GM21526 (cell line): ENCODE data around the gene MTA1.

ENCODE experiments used
- ATAC-seq: cut with Tn5 transposase; IDR thresholded peaks from one replicate; pipeline ENCODE4 v1.9.1; 2021; ENCODE audit warnings: moderate library complexity; ENCODE audit not compliant: unreplicated experiment, low FRiP score

The MTA1 gene

DNA sequence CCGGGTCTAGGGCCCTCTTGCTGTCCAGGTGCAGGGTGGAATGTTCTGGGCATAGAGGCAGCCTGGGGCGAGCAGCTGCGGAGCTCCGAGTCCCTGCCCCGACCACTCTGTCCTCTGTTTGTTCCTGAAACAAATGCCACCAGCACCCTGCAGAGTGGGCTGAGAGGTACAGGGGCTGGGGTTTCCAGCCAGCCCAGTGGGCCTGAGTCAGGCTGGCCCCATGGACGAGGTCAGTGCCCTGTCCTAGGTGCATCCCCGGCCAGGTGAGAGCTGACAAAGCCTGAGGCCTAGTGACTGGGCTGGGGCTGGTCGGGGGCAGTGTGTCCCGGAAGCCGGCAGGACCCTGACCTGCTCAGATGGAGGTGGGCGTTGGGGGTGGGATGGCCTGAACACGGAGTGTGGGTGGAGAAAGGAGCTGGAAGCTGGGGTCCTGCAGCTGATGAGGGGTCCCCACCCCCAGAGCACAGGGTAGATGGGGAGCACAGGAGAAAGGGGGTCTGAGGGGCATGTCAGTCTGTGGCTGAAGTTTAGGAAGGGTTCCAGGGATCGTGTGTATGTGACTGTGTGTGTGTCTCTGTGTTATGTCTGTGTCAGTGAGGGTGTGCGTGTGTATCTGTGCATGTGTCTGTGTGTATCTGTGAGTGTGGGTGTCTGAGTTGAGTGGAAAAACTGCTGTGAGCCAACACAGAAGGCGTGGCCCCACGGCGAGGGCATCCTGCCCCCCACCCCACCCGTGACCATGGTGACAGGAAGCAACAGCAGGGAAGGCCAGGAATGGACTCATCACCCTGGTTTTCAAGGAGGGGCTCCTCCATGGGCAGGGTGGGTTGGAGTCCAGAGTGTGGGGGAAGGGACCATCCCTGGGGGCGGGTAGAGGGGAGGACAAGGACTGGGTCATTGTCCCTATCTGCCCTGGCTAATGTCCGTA, 64.7 kb downstream of the MTA1 start:
- ATAC-seq: no peak

GRCh38 chr14:105484997-105485393, 65.4 kb downstream of the MTA1 start:
- no peak for ATAC-seq

DNA sequence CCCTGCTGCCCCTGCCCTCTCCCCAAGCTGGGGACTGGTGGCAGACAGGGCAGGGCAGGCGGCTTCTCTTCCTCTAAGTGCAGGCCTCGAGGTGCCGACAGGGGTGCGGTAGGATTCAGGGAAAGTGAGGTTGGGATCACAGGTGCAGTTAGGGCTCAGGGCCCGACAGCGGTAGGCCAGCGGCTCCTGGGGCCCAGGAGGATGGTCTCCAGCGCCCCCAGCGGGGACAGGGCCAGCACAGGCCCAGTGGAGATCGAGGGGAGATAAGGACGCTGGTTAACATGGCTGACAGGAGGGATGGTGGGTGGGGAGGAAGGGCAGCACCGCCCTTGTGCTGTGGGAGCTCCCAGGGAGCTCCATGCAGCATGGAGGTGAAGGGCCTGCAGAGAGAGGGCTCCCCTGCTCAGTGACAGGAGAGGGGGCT, 66.1 kb downstream of the MTA1 start:
- no peak for ATAC-seq

DNA sequence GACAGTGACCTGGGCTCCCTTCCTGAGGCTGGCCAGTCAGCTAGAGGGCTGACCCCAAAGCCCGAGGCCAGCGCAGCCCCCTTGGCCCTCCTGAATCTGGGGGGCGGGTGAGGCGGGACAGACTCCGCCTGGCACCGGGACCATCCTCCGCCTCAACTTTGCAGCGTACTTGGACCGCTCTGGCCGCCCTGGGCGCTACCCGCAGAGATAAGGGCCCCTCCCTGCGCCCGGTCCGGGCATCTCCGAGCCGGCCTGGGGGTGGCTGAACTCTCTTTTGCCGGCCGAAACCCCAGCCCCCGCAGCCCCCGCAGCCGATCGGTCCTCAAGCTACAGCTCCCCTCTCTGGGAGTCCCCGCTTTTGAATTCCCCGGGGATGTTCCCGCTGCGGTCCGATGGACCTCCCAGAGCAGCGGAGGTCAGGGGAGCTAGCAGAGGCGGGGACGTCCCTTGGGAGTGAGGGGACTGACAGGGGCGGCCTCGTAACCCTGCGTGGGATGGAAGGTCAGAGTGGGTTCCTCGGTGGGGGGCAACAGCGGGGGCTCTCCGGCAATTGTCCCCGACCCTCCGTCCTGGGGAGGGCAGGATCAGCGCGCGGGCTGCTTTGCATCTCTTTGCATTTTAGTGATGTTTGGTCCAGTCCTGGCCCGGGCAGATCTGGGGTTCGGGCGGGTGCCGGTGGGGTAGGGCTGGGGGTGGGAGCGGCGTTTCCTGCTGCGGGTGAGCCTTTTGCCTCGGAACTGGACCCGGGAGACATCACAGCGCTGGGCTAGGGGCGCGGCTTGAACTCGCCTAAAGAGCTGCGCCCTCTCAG, 66.7 kb downstream of the MTA1 start, which contains the start of gene CRIP1:
Gene CRIP1, plus strand, starts transcription at position 724 of the 811 bp plus-strand sequence. CDS start 374 bp downstream, outside the sequence.
- no peak for ATAC-seq

DNA sequence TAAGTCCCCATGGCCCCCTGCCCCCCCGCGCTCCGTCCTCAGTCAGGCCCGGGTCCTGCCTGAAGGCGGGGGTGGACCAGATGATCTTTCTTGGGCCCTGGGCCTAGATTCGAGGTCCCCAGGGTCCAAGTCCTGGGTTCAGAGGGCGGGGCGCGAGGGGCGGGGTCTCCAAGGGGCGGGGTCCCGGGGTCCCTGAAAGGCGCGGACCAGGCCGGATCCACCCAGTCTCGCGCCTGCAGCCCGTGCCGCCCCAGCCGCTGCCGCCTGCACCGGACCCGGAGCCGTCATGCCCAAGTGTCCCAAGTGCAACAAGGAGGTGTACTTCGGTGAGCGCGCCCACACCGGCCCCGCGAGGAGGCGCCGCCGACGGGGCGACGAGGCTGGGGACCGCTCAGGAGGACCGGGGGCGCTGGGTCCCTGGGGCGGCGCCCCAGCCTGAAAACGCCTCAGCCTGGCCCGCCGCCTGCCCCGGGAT, 67.4 kb downstream of the MTA1 start:
- ATAC-seq: no peak

GRCh38 chr14:105487449-105487985, 67.9 kb downstream of the MTA1 start:
- no peak for ATAC-seq

- ATAC-seq: no peak
Measured at GRCh38 chr14:105487986-105488777, 68.6 kb downstream of the MTA1 start.

GRCh38 chr14:105488781-105489541, 69.3 kb downstream of the MTA1 start:
- no peak for ATAC-seq

DNA sequence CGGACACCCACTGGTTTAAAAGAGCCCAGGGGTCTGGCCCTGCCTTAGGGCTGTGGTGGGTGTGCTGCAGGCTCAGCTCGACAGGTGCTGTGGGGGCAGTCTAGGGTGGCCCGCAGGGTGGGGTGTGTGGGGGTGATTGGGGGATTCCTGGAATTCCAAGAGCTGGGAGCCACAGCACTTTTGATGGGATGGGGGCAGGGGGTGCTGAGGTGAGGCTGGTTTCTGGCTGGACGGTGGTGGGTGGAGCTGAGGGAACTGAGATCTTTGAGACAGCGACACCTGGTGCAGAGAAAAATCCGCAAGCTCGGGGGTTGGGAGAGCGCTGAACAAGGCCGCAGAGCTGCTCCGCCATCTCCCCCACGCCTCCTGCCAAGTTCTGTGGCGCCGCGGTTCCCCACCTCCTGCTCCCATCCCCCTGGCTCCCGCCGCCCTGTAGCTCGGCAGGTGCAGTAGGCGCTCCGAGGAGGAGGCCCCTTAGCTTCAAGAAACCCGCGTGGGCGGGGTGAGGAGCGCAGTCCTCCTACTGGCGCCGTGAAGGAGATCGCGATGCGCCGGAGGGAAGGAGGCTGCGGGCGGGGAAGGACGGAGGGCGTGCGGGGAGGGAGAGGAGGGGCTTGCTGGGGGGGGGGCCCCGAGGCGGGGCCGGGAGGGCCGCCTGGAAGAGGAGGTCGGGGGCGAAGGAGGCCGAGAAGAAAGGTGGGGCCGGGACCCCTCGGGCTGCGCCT, 70.1 kb downstream of the MTA1 start:
- no peak for ATAC-seq

DNA sequence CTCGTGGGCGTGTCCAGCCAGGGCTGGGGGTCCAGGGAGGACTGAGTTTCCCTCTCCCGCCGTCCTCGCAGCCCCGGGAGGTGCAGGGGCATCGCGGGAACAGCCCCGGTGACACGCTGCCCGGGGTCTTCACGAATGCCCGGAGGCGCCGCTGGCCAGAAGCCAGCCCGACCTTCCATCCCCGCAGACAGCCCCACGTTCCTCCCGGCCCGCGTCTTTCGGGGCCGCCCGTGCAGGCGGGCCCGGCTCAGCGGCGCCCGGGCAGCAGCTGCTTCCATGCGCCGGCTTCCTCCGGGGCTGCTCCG, 70.6 kb downstream of the MTA1 start:
- ATAC-seq: peak; percentile 5

- peak; percentile 64 for ATAC-seq
Measured at GRCh38 chr14:105490572-105491365, 71.1 kb downstream of the MTA1 start, which contains the start of gene TEDC1. TEDC1 (plus strand) TSS chr14:105491246; CDS start chr14:105491376, 130 bp downstream.

DNA sequence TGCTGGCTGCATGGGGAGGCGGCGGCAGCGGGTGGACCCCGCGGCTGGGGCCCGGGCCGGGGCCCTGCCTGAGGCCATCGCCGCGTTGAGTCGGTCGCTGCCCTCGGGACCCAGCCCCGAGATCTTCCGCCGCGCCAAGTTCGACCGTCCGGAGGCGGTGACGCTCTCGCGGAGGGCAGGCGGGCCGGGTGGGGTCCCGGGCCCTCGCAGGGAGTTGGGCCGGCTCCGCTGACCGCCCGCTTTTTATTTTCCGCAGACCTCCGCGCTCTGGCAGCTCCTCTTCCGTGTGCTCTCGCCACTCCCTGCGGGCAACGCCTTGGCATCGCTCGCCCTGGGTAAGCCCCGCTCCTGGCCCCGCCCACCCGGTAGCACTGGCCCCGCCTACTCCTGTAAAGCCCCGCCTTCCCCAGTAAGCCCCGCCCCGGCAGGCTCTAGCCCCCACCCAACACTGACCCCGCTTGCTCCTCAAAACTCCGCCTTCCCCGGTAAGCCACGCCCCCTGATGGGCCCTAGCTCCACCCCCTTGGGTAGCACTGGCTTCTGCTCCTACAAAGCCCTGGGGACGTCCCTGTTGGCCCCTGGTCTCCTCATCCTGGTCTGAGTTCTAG, 71.8 kb downstream of the MTA1 start:
- ATAC-seq: no peak

DNA sequence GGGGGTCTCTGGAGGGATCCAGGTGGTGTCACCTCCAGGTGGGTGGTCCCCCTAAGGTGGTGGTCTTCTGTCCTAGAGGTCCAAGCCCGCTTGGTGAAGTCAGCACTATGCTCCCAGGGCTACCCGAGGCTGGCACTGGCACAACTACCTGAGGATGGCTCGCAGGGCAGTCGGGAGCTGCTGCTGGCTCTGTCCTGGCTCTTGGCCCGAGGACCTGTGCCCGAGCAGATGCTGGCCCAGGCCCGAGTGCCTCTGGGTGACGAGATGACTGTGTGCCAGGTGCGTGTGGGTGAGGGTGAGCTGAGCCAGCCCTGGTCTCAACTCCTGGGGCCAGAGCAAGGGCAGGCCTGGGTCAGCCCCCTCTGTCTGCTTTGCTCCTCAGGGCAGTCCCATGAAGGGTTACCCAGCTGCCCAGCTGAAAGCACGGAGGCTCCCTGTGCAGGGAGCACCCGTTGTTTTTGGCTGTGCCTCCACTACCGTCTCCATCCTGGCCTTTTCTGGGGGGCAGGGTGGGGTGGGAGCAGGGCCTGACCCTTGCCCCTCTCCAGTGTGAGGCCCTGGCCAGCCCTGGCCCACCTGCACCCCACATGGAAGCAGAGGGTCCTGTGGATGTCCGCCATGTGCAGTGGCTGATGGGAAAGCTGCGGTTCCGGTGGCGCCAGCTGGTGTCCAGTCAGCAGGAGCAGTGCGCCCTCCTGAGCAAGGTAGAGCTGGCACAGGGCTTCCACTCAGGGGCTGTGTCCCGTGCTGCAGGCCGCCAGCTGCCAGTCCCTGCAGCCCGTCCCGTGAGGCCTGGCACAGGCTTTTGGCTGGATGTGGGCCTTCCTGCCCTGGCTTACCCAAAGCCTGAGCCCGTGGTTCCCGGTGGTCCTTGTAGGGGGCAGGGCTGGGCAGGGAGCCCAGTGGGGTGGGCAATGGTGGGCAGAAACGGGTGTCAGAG, 72.7 kb downstream of the MTA1 start:
- ATAC-seq: no peak

DNA sequence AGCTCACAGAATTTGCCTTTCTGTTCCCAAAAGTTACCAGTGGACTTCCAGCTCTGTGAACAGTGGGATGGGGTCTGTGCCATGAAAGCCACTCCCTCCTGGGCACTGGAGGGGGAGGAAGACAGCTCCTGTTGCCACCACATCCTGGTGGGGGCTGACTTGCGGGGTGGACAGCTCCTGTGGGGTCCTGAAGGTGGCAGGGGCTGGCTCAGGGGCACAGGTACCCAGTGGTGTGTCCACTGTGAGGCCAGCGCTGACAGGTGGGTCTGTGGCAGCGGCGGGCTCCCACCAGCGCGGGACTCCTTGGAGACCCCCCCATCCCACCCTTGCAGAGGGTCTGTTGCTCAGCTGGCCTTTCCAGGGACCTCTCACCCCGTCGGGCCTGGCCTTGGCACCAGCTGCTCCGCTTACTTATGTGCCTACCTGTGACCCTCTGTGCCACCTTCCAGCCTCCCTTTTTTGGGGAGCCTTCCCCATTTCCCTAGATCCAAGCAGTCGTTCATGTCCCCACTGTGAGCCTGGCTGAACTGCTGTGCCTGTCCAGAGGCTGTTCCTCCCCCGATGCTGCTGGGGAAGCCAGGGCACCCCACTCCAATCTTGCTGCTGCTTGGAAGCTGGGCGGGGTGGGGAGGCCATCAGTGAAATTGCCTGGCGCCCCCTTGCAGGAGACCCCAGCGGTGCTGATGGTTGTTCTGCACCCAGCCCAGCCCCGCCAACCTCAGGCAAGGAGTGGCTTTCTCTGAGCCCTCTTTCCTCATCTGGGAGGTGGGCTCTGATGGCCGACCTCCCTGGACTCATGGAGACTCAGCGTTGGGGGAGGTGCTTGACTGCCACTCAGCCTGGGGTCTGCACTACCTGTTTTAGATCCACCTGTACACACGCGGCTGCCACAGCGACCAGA, 73.6 kb downstream of the MTA1 start:
- no peak for ATAC-seq

GRCh38 chr14:105493921-105494605, 74.4 kb downstream of the MTA1 start:
- ATAC-seq: no peak
